Prostate gland (tissue), 2 donors: ENCODE data around the gene TRIM69. TPM values are rescaled to one million over a fixed set of nuclear protein-coding genes. Genes with fewer than 3 reads are reported as not detected.
A peak's percentile ranks its signal among the peaks of the same experiment; 100 is the strongest.

ENCODE experiments used
- DNase-seq: peaks from one replicate; pipeline ENCODE4 v3.0.0-alpha.2; 2019; ENCODE audit warnings: low spot score
- H3K27ac ChIP-seq, 2 donors: fragments of 200-600 bp; sonication (generic); 2 replicates each; pipeline ENCODE4 v1.5.1; 2017 to 2019
- H3K27me3 ChIP-seq: fragments of 200-600 bp; sonication (generic); replicated peaks from 2 replicates; pipeline ENCODE4 v1.5.1; 2019; ENCODE audit not compliant: insufficient read depth
- H3K36me3 ChIP-seq, 2 donors: fragments of 200-600 bp; sonication (generic); 1 replicate in 1 of 2; 2 replicates in 1 of 2; pipeline versions ENCODE4 v1.5.1 to v1.8.1; 2017 to 2019
- H3K4me1 ChIP-seq: fragments of 200-600 bp; sonication (generic); replicated peaks from 2 replicates; pipeline ENCODE4 v1.5.1; 2019
- H3K4me3 ChIP-seq, 2 donors: fragments of 200-600 bp; sonication (generic); 2 replicates each; pipeline ENCODE4 v1.5.1; 2017 to 2019
- H3K9me3 ChIP-seq: fragments of 200-600 bp; sonication (generic); 2 replicates; pipeline ENCODE4 v1.5.1; 2017
- POLR2A ChIP-seq: fragments of 450-650 bp; IDR thresholded peaks from one replicate; pipeline ENCODE4 v1.6.1; 2016; ENCODE audit warnings: antibody characterized with exemption, mild to moderate bottlenecking
- POLR2AphosphoS5 ChIP-seq: sonication (generic); formaldehyde crosslinking; IDR thresholded peaks from one replicate; pipeline ENCODE4 v1.6.1; 2017; ENCODE audit warnings: antibody characterized with exemption
- WGBS: methylation state at CpG from one replicate; pipeline ENCODE4 v1.1.5; 2018; 5-methylcytosine and 5-hydroxymethylcytosine counted together
- intact Hi-C: fragments of 100-400 bp; cut with DNase I; formaldehyde crosslinking; loops from one replicate; pipeline ENCODE4 v1.14.2; 2022
- total RNA-seq, 2 donors: library from RNA; depleted of rRNA; stranded (reverse); fragments of >200 nt; gene quantifications; one replicate each; pipeline ENCODE4 v1.1.0, GENCODE V29; 2016
- TF ChIP-seq, protein P1 (sequence below), 4 experiments: fragments of 200-600 bp in 2 of 4; fragments of 450-650 bp in 2 of 4; sonication (generic) in 2 of 4; IDR thresholded peaks; 1 replicate in 3 of 4; 2 replicates in 1 of 4; pipeline ENCODE4 v1.5.1; 2016 to 2019; ENCODE audit warnings: antibody characterized with exemption in 4 of 4, mild to moderate bottlenecking in 2 of 4, moderate library complexity in 2 of 4

TRIM69 gene
- total RNA-seq, 2 donors from 2014 or later: 7.6 to 12.0 TPM

- Histone ChIP-seq H3K27ac (peak overlapping the region; percentile 97 to 99), H3K36me3 (peaks cover 8 to 19% of the 10 kb centered on the region in 2 donors), H3K27me3 (no peaks in the 10 kb centered on the region), H3K4me3 (peak overlapping the region; percentile 80 to 96), H3K4me1 (no peaks in the 10 kb centered on the region), H3K9me3 (no peaks in the 10 kb centered on the region)
- 73% methylated on average over 5 of the region's 5 CpGs for WGBS
- TF ChIP-seq POLR2AphosphoS5 (peak; percentile 12), POLR2A (no peak)
- TF ChIP-seq, protein P1, sequence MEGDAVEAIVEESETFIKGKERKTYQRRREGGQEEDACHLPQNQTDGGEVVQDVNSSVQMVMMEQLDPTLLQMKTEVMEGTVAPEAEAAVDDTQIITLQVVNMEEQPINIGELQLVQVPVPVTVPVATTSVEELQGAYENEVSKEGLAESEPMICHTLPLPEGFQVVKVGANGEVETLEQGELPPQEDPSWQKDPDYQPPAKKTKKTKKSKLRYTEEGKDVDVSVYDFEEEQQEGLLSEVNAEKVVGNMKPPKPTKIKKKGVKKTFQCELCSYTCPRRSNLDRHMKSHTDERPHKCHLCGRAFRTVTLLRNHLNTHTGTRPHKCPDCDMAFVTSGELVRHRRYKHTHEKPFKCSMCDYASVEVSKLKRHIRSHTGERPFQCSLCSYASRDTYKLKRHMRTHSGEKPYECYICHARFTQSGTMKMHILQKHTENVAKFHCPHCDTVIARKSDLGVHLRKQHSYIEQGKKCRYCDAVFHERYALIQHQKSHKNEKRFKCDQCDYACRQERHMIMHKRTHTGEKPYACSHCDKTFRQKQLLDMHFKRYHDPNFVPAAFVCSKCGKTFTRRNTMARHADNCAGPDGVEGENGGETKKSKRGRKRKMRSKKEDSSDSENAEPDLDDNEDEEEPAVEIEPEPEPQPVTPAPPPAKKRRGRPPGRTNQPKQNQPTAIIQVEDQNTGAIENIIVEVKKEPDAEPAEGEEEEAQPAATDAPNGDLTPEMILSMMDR (IDR thresholded peaks at IDR 0.05): no peak
- no peak for DNase-seq
- intact Hi-C loops: loop anchor here (5.0 kb wide), 4 partner anchors 51 to 426 kb away; partner anchors contain the start of genes CTDSPL2, EIF3J, GOLM2 and SPG11
Measured at GRCh38 chr15:44713006-44713966, 23.0 kb upstream of the TRIM69 start.

DNA sequence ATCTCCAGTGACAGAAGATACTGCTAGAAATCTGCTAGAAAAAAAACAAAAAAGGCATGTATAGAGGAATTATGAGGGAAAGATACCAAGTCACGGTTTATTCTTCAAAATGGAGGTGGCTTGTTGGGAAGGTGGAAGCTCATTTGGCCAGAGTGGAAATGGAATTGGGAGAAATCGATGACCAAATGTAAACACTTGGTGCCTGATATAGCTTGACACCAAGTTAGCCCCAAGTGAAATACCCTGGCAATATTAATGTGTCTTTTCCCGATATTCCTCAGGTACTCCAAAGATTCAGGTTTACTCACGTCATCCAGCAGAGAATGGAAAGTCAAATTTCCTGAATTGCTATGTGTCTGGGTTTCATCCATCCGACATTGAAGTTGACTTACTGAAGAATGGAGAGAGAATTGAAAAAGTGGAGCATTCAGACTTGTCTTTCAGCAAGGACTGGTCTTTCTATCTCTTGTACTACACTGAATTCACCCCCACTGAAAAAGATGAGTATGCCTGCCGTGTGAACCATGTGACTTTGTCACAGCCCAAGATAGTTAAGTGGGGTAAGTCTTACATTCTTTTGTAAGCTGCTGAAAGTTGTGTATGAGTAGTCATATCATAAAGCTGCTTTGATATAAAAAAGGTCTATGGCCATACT is 21.1 kb upstream of the TRIM69 start:
- Histone ChIP-seq H3K4me1 (no peaks in the 10 kb centered on the region), H3K36me3 (peaks cover 8 to 19% of the 10 kb centered on the region in 2 donors), H3K27ac (no peak overlapping the region), H3K4me3 (no peak overlapping the region), H3K27me3 (no peaks in the 10 kb centered on the region), H3K9me3 (no peaks in the 10 kb centered on the region)
- TF ChIP-seq POLR2A (no peak), POLR2AphosphoS5 (no peak)
- TF ChIP-seq, protein P1 (IDR thresholded peaks at IDR 0.05): no peak
- intact Hi-C loops: no loop called here
- 85% methylated on average over 6 of the region's 6 CpGs for WGBS
- no peak for DNase-seq

- 81% methylated on average over 2 of the region's 2 CpGs for WGBS
- Histone ChIP-seq H3K9me3 (no peaks in the 10 kb centered on the region), H3K27ac (no peak overlapping the region), H3K4me1 (no peaks in the 10 kb centered on the region), H3K27me3 (no peaks in the 10 kb centered on the region), H3K36me3 (peaks cover 8 to 19% of the 10 kb centered on the region in 2 donors), H3K4me3 (no peak overlapping the region)
- no peak for DNase-seq
- TF ChIP-seq POLR2A (no peak), POLR2AphosphoS5 (no peak)
- TF ChIP-seq, protein P1 (IDR thresholded peaks at IDR 0.05): no peak
- intact Hi-C loops: no loop called here
Measured at GRCh38 chr15:44715797-44716334, 20.5 kb upstream of the TRIM69 start.

DNA sequence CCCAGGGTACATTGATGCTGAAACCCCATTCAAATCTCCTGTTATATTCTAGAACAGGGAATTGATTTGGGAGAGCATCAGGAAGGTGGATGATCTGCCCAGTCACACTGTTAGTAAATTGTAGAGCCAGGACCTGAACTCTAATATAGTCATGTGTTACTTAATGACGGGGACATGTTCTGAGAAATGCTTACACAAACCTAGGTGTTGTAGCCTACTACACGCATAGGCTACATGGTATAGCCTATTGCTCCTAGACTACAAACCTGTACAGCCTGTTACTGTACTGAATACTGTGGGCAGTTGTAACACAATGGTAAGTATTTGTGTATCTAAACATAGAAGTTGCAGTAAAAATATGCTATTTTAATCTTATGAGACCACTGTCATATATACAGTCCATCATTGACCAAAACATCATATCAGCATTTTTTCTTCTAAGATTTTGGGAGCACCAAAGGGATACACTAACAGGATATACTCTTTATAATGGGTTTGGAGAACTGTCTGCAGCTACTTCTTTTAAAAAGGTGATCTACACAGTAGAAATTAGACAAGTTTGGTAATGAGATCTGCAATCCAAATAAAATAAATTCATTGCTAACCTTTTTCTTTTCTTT is 19.2 kb upstream of the TRIM69 start:
- TF ChIP-seq, protein P1 (IDR thresholded peaks at IDR 0.05): no peak
- TF ChIP-seq POLR2AphosphoS5: no peak
- TF ChIP-seq POLR2A: no peak
- Histone ChIP-seq H3K9me3 (no peaks in the 10 kb centered on the region), H3K4me1 (no peaks in the 10 kb centered on the region), H3K36me3 (peaks cover 8 to 19% of the 10 kb centered on the region in 2 donors), H3K27ac (no peak overlapping the region), H3K4me3 (no peak overlapping the region), H3K27me3 (no peaks in the 10 kb centered on the region)
- DNase-seq: no peak
- WGBS: 94% methylated on average over 2 of the region's 2 CpGs
- intact Hi-C loops: no loop called here
